HG03378 (cell line): Measurements from ENCODE around the gene IQGAP2.
A peak's percentile ranks its signal among the peaks of the same experiment; 100 is the strongest.

Experiments used
- ATAC-seq: cut with Tn5 transposase; IDR thresholded peaks from one replicate; pipeline ENCODE4 v1.9.1; 2021; ENCODE audit warnings: mild to moderate bottlenecking, moderate library complexity; ENCODE audit not compliant: unreplicated experiment

The IQGAP2 gene

DNA sequence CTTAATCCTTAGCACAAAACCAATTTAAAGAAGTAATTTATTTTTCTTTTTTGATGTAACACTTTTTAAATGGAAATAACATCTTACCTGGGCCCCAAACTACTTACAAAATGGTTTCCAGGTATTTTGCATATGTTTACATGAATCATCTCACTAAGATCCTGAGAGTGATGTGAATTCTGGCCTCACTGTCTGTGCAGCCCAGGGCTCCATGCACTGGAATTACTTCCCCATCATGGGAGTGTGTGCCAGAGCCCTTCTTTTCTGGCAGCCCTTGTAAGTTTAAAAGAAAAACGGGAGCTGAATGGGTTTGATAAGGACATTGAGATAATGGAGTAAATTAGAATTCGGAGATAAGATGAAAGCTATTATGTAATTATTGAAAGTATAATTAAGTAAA is 300.6 kb downstream of the IQGAP2 start:
- no peak for ATAC-seq

DNA sequence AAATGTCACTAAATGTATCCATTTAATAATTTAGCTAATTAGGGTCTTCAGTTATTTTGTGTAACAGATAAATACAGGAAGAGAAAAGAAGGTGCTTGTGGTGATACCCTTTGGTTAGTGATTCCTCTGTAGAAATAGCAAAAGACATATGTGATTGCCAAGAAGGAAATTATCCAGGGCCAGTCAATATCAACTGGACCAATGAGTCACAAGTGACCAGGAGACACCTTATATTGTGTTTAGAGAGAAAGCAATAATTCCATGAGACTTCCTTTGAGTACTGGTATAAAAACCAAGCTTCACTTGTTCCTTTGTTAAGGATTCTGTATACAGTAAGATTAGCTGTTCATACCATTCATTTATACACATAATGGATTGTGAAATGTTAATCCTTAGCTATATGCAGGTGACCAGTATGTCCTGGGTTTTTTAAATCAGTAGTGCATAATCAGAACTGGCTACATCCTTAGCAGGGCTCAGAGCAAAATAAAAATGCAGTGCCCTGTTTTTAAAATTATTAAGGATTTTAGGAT is 301.1 kb downstream of the IQGAP2 start:
- ATAC-seq, result no peak

DNA sequence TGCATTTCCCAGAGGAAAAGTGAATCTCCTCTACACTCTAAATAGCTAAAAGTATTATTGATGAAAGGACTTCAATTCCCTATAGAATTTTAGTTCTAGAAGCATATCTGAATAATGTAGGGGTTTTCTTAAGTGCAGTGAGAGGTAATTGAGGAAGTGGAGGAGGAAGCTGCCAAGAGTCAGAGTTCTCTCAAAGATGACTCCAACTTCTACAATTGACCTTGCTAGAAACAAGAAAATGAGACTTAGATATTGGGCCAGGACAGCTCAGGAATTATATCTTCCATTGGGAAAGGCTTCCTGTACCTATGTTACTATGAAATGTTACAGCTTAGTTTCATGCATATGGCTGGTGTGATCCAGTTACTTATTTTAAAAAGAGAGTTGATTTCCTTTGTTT is 302.5 kb downstream of the IQGAP2 start:
- ATAC-seq, result no peak

DNA sequence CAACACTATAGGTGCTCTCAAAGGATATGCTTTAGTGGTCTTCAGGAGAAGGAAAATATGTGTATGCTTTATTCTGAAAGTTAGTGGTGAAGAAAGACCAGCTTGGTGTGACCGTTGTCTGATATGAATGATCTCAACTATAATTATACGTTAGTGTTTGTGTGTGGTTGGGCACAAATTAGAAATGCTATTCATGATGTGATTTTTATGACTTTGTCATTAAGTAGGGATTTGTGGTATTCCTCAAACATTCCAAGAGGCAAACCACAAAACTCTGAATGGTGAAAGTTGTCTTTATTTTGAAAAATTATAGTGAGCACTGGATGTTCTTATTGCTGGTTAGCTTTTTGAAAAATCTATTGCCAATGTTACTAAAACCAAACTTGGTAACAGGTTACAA is 306.7 kb downstream of the IQGAP2 start:
- no peak for ATAC-seq

DNA sequence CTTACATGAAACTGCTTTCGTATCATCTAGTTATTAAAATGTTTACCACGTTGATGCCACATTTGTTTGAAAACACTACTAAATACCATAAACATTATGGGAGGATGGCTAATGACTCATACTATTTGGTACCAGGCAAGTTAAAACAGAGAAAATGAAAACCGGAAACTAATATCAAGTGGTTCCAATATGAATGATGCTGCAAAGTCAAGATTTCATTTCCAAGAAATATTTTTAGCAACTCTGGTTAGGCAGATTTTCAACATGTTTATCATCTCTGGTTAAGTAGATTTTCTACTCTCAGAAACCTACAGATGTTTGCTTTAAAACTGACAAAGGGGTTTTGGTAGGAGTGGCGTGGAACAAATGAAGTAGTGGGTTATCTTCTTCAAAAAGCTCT is 307.9 kb downstream of the IQGAP2 start:
- ATAC-seq, result no peak

DNA sequence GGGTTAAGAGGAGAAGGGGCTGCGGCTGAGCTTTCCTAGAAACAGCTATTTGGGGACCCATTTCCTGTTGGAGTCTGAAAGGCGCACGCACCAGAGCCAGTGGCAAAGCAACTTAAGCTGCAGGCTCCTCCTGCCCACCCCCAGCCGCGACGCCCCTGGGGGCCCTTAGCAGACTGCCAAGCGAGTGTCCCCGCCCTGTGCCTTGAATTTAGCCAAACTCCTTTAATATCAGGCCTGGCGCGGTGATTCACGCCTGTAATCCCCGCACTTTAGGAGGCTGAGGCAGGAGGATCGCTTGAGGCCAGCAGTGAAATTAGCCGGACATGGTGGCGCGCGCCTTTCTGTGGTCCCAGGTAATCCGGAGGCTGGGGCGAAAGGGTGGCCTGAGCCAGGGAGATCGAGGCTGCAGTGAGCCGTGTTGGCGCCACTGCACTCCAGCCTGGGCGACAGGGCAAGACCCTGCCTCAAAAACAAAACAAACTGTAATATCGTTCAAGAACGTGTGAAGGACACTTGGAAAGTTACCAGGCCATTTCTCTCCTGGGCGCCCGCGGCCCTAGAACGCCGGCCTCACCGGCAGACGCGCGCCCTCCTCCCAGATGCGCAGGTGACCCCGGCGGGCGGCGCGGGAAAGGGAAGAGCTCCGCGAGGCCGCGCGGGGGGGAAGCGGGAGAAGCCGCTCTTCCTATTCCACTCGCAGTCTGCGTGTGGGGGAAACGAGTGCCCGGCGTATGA is 311.8 kb downstream of the IQGAP2 start:
- no peak for ATAC-seq

DNA sequence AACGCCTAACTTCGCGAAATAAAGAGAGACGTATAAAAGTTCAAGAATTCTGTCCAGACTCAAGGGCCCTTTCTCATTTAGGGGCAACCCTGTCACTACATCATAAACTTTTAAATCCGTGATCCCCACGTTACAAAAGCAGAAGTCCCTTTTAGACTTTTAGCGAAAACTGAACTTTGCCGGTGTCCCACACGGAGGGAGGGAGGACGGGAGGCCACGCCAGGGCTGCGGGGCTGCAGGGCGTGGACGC is 312.3 kb downstream of the IQGAP2 start:
- no peak for ATAC-seq

DNA sequence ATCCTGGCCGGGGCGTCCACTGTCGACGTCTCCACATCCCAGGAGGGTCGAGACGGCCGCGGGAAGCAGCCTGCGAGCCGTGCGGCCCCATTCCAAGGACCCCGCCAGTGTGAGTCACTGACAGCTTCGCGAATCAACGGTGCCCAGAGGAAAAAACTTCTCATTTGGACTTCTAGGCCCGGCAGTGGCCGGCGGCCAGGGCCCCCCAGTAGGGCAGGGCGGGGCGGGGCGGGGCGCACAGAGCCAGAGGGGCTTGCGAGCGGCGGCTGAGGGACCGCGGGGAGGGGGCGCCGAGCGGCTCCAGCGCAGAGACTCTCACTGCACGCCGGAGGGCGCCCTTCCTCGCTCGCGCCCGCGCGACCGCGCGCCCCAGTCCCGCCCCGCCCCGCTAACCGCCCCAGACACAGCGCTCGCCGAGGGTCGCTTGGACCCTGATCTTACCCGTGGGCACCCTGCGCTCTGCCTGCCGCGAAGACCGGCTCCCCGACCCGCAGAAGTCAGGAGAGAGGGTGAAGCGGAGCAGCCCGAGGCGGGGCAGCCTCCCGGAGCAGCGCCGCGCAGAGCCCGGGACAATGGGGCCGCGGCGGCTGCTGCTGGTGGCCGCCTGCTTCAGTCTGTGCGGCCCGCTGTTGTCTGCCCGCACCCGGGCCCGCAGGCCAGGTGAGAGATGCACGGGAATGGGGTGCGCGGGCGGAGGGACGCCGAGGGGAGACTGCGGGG is 312.8 kb downstream of the IQGAP2 start, which contains the start of gene F2R:
TSS of gene F2R (plus strand) at position 391 of the 720 bp plus-strand sequence. CDS start at position 573, 182 bp downstream.
- no peak for ATAC-seq

DNA sequence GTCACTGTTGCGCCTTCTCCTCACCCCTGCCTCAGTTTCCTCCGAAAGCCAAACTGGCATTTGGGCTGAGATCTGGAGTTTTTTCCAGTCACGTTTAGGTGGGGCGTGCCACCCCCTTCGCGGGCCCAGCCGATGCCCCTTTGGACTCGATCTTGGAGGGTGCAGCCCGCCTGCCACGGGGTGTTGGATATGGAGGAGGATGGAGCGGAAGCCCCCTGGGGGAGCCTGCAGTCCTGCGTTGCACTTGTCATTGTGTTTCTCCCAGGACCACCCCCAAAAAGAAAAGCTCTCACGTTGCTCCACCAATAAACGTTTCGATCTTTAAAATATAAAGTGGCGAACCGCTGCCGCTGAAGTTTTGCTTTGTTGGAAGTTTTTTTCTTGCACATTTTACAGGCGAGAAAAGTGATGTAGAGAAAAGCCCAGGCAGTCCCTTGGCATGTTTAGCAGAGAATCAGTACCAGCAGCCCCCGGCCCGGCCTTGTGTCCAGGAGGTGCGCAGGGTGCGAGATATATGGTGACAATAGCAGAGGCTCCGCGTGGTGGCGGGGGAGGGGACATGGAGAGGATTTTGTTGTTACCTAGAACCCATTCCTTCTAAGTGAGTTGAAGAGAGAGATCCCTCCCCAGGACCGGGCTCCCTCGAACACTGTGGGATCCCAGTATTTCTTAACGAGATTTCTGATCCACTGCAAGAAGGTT is 313.5 kb downstream of the IQGAP2 start:
- ATAC-seq, result no peak

DNA sequence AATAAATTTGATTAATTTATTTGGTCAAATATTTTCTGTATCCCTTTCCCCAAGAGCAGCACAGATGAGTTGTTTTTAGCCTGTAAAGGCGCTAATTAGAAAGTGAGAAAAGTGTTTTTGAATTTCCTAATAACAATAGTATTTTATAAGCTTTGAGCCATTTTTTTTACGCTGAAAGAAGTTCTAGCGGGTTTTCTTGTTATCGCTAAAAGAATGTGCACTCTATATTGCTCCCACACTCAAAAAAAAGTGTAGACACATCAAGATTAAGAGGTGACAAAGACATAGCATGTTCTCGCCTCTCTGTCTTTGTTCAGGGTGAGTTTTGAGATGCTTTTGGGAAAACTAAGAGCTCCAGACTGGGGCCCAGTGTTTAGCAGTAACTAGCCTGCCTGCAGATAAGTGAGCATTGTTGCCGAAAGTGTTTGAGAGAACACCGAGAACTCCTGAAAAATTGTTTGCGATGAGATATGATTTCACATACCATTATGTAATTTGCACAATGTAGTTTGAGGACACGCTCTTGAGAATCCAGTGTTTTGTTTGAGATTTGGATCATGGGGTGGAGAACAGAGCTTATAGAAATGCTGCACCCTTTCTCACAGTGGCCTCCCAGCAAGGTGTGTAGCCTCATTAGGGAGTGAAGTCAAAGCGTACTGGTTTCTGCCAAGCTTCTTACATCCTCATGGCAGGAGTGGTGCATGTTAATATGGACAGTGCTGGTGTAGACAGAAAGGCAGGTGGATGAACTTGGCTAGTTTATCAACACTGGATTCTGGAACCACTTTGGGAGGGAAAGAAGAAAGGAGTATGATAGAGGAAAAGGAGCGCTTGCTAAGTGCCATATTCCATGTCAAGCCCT is 314.4 kb downstream of the IQGAP2 start:
- no peak for ATAC-seq

DNA sequence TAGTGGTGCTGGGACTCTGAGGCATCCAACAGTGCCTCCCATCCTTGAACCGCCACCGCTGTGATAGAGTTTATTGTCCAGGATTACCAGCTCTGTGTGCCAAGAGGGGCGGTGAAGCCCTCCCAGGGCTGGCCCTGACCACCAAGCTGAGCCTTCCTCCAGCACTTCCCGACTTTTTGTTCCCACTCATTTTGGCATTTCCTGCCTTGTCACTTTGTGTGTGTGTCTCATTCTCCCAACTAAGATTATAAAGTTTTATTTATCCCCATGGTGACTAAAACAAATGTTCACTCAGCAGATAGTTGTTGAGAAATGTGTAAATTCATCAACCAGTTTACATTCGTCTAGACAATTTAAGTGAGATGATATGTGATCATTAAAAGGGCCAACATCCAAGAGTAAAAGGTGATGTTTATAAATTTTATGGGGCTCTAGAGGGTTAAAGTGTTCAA is 315.3 kb downstream of the IQGAP2 start:
- ATAC-seq, result no peak

DNA sequence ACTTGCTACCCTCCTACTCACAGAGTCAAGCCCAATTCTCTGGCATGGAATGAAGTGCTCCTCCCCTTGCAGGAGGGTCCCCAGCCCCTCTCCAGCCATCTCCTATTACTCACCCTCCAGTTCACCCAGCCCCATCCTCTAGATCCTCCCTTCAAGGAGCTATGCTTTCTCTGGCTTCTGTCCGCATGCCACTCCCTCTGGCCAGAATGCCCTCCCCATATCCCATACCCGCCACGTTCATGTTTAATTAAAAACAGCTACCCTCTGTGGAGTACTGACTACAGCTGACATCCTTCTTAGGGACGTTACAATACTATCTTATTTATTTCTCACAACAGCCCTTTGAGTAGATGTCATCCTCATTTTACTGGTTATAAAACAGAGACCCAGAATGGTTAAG is 315.8 kb downstream of the IQGAP2 start:
- no peak for ATAC-seq

DNA sequence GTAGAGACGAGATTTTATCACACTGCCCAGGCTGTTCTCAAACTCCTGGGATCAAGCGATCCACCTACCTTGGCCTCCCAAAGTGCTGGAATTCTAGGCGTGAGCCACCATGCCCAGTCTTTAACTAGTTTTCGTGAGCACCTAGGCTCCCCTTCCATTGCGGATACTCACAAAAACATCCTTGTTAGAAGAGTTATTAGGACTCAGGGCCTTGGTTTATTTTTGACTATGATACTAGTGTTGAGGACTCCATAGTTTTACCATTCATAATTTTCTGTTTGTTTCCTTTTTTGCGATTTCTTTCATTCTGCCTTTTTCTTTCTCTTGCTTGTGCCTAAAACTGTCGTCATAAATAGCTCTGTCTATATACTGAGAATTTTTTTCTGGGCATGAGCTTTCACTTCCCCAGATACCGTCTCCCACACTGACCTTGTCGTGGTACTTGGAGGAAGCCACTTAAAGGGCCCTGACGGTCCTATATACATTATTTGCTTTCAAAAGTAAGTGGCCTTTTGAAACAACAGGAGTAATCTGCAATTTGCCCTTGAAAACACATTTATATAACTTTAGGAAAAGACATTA is 318.0 kb downstream of the IQGAP2 start:
- ATAC-seq, result peak; percentile 94

DNA sequence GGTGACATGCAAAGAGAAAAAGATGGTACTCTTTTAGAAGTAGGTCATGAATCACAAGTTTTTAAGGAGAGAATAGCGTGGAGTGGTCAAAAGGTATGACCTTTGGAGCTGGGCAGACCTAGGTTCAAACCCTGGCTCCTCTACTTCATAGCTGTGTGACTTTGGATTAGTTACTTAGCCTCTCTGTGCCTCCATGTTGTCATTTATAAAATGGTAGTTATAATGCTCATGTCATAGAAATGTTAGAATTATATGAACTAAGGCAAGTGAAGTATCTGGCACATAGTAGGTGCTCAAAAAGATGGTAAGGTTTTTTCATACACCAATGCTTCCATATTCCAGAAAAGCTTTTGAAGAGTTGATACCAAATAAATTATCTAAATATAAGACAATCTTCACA is 320.2 kb downstream of the IQGAP2 start:
- ATAC-seq, result no peak

DNA sequence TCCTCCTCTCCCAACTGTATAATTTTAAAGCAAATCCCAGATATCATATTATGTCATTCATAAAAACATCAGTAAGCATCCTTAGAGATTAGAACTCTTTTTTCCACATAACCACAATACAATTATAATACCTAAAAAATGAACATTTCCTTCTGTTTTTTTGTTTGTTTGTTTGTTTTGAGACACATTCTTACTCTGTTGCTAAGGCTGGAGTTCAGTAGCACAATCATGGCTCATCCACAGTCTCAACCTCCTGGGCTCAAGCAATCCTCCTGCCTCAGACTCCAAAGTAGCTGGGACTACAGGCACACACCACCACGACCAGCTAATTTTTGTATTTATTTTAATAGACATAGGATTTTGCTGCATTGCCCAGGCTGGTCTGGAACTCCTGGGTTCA is 320.8 kb downstream of the IQGAP2 start:
- no peak for ATAC-seq

DNA sequence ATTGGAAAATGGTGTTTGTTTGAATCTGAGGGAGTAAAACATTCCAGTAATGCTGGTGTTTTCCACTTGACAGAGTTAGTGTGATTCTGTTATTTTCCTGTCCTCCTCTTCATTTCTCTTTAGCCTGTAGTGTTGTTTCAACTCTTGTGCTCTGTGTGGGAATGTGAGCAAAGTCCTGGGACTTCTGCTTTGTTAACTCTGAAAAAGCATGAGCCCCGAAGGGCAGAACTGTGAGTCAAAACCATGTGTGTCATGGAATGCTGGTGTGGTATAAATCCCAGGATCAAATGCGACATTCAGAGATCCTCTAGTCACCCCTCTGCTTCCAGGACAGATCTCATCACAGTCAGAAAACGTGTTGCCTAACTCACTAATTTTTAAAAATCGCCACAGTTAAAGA is 321.8 kb downstream of the IQGAP2 start:
- ATAC-seq, result no peak

DNA sequence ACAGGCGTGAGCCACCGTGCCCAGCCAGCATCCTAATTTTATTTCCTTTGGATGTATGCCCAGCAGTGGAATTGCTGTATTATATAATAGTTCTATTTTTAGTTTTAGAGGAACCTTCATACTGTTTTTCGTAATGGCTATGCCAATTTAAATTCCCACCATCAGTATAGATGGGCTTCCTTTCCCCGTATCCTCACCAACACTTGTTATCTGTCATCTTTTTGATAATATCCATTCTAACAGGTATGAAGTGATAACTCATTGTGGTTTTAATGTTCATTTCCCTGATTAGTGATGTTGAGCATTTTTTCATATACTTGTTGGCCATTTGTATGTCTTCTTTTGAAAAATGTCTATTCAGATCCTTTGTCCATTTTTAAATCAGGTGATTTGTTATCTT is 325.9 kb downstream of the IQGAP2 start:
- ATAC-seq, result no peak

DNA sequence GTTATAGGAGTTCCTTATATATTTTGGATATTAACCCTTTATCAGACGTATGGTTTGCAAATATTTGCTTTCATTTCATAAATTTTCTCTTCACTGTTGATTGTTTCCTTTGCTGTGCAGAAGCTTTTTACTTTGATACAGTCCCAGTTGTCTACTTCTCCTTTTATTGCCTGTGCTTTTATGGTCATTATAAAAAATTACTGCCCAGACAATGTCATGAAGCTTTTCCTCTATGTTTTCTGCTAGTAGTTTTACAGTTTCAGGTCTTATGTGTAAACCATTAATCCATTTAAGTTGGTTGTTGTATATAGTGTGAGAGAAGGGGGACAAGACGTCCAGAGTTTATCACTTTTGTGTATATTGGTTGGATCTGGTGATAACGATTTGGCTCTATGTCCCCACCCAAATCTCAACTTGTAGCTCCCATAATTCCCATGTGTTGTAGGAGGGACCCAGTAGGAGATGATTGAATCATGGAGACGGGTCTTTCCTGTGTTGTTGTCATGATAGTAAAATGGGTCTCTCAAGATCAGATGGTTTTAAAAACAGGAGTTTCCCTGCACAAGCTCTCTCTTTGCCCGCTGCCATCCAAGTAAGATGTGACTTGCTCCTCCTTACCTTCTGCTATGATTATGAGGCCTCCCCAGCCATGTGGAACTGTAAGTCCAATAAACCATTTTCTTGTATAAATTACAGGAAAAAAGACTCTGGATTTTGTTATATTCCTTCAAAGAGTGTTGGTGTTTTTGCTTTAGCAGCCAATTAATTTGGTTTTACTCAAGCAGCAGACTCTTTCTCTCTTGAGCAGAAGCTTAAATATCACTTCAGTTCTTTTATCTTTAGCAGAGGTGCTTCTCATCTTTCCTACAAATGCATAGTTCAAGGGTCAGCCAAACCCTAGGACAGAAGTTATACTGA is 326.5 kb downstream of the IQGAP2 start:
- no peak for ATAC-seq

DNA sequence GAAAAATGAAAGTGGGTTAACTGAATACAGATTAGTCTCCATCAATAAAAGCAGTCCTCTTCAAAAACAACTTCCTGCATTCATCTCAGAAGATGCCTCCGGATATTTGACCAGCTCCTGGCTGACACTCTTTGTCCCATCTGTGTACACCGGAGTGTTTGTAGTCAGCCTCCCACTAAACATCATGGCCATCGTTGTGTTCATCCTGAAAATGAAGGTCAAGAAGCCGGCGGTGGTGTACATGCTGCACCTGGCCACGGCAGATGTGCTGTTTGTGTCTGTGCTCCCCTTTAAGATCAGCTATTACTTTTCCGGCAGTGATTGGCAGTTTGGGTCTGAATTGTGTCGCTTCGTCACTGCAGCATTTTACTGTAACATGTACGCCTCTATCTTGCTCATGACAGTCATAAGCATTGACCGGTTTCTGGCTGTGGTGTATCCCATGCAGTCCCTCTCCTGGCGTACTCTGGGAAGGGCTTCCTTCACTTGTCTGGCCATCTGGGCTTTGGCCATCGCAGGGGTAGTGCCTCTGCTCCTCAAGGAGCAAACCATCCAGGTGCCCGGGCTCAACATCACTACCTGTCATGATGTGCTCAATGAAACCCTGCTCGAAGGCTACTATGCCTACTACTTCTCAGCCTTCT is 329.4 kb downstream of the IQGAP2 start:
- no peak for ATAC-seq
